ENCODE data around the gene RANBP3.

The RANBP3 gene

DNA sequence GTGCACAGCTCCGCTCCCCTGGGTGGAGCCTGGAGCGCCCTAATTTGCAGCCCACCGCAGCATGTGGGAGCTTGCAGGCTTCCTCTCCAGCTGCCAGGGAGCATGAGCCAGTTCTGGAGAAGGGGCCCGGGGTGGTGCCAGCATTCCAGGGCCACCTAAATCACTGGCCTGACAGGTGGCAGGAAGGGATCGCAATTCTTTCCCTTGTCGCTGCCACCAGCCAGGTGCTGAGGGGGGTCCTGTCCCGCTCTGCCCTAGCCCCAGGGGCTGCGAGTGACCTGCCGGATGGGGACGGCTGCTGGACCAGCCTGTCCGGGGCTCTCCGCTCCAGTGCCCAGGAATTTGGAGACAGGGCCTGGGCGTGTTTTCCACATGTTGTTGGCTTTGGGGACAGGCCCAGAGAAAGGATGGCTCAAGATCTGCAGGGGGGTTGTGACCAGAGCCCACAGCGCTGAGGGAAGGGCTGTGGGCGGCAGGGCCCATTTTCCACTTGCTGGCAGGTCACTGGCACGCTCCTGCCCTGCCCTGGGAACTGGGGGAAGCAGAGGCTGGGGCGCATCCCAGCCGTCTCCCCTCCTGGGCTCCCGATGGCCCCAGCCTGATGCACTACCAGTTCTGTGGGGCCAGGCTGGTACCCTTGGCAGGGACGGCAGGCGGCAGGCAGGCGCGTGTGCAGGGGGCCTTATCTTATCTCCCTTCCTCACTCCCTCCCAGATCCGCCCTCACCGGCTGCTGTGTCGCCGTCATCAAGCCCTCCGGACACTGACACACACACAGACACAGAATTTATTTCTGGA is 83.8 kb downstream of the RANBP3 start:
- DNase-seq (ENCODE audit: low spot score), result no peak
- in situ Hi-C loops (cut with MboI; ENCODE audit: low sequenced_read_pairs, unreplicated experiment), result no loop called here
- TF ChIP-seq, protein P1, sequence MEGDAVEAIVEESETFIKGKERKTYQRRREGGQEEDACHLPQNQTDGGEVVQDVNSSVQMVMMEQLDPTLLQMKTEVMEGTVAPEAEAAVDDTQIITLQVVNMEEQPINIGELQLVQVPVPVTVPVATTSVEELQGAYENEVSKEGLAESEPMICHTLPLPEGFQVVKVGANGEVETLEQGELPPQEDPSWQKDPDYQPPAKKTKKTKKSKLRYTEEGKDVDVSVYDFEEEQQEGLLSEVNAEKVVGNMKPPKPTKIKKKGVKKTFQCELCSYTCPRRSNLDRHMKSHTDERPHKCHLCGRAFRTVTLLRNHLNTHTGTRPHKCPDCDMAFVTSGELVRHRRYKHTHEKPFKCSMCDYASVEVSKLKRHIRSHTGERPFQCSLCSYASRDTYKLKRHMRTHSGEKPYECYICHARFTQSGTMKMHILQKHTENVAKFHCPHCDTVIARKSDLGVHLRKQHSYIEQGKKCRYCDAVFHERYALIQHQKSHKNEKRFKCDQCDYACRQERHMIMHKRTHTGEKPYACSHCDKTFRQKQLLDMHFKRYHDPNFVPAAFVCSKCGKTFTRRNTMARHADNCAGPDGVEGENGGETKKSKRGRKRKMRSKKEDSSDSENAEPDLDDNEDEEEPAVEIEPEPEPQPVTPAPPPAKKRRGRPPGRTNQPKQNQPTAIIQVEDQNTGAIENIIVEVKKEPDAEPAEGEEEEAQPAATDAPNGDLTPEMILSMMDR (IDR thresholded peaks at IDR 0.05; ENCODE audit: borderline replicate concordance, control extremely low read depth, extremely low read depth, insufficient read depth, missing control alignments), result no peak

DNA sequence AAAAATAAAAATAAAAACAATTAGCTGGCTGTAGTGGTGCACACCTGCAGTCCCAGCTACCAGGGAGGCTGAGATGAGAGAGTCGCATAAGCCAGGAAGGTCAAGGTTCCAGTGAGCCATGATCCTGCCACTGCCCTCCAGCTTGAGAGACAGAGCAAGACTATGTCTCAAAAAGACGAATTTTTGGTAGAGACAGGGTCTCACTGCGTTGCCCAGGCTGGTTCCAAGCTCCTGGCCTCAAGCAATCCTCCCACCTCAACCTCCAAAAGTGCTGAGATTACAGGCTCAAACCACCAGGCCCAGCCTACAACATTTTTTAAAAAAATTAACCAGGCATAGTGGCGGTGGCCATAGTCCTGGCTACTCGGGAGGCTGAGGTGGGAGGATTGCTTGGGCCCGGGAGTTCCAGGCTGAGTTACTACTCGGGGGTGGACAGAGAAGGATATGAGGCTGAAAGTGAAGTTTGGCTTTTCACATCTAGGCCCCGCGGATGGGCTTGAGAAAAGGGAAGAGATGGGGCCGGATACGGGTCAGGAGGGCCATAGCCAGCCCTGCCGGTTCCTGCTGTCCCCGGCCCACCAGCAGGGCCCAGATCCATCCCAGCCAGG is 84.5 kb downstream of the RANBP3 start:
- TF ChIP-seq, protein P1 (IDR thresholded peaks at IDR 0.05; ENCODE audit: borderline replicate concordance, control extremely low read depth, extremely low read depth, insufficient read depth, missing control alignments), result no peak
- in situ Hi-C loops (cut with MboI; ENCODE audit: low sequenced_read_pairs, unreplicated experiment), result no loop called here
- DNase-seq (ENCODE audit: low spot score), result no peak

DNA sequence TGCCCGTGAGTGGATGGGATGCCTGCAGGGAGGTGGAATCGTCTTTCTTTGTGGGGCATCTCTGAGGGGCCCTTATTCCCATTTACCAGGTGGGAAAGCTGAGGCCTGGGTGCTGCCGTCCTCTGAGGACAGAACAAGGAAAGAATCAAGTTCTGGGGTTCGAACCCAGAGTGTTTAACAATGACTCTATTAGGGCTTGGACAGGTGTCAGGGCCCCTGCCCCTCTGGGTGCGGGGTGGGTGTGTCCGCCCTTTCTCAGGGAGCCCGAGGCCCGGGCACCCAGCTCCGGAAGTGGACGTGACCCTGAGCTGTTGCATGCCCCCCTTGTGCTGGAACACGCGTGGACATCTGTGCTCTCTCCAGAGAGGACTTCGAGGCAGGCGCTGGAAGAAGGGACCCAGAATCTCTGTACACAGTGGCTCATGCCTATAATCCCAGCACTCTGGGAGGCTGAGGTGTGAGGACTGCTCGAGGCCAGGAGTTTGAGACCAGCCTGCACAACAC is 85.1 kb downstream of the RANBP3 start:
- TF ChIP-seq, protein P1 (IDR thresholded peaks at IDR 0.05; ENCODE audit: borderline replicate concordance, control extremely low read depth, extremely low read depth, insufficient read depth, missing control alignments), result no peak
- no peak for DNase-seq (ENCODE audit: low spot score)
- in situ Hi-C loops (cut with MboI; ENCODE audit: low sequenced_read_pairs, unreplicated experiment), result no loop called here

DNA sequence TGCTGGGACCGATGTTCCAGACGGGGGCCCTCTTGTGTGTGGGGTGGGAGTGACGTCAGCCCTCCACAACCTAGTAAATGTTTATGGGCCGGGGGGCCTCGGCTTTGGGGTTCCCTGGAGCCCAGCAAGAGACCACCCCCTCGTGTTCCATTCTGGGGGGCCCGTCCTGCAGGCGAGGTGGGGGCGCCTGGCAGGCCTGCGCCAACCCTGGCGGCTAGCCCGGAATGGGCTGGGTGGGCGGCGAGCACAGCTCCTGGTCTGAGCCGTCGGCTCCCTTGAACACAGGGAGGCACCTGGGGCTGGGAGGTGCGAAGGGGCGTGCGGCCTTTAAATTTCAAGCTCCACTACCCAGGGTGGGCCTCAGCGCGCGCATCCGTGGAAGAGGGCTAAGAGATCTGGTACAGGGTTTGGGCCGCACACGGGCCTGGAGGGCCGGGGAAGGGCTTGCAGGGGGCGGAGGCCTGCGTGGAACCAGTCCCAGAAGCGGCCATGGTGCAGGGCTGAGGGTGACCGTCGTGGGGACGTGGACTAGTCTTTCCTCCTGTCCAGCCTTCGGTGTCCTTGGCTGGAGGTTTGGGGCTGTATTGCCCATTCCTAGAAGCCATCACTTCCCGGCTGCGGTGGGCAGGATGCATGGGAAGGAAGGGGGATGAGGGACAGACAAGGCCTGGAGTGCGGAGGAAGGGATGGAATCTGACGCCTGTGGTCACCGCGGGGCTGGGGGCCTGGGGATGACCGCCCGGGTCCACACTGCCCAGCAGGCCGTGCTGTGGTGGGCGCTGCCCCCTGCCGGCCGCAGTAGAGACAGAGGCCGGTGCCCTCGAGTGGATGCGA is 85.8 kb downstream of the RANBP3 start:
- TF ChIP-seq, protein P1 (IDR thresholded peaks at IDR 0.05; ENCODE audit: borderline replicate concordance, control extremely low read depth, extremely low read depth, insufficient read depth, missing control alignments), result peak; percentile 34
- in situ Hi-C loops (cut with MboI; ENCODE audit: low sequenced_read_pairs, unreplicated experiment), result no loop called here
- peak; percentile 62 for DNase-seq (ENCODE audit: low spot score)

DNA sequence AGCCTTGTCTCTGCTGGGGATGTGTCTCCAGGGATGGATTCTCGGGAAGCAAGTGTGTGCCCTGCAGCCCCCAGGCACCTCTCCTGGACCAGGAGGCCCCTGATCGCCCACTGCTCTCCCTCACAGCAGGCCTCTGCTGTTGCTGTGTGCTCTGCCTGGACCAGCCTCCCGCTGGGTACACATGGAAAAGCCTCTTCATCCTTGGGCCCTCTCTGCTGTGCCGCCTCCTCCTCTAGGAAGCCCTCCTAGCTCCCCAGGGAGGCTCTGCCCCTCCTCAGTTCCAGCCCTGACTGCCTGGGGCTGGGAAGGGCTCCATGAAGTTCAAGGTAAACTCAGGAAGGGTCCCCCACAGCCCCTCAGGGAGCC is 86.4 kb downstream of the RANBP3 start:
- DNase-seq (ENCODE audit: low spot score), result no peak
- in situ Hi-C loops (cut with MboI; ENCODE audit: low sequenced_read_pairs, unreplicated experiment), result no loop called here
- TF ChIP-seq, protein P1 (IDR thresholded peaks at IDR 0.05; ENCODE audit: borderline replicate concordance, control extremely low read depth, extremely low read depth, insufficient read depth, missing control alignments), result no peak

DNA sequence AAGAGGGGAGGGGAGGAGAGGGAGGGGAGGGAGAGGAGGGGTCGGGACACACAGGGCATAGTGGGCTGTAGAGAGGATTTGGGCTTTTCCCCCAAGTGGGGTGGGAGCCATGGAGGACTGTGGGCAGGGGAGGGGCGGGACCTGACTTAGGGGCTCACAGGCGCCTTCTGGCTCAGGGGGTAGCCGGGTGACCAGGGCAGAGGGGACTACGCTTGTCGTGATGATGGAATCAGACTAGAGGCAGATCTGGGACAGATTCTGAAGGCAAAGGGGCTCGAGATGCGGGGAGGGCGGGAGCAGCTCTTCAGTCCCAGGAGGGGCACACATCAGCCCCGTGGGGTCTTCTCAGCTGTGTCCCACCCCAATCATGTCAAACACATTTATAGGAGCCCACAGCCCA is 87.8 kb downstream of the RANBP3 start:
- TF ChIP-seq, protein P1 (IDR thresholded peaks at IDR 0.05; ENCODE audit: borderline replicate concordance, control extremely low read depth, extremely low read depth, insufficient read depth, missing control alignments), result no peak
- DNase-seq (ENCODE audit: low spot score), result no peak
- in situ Hi-C loops (cut with MboI; ENCODE audit: low sequenced_read_pairs, unreplicated experiment), result no loop called here

All from GM13976 (cell line).